ENCODE data around the gene GIPC1. TPM values are rescaled to one million over a fixed set of nuclear protein-coding genes. Genes with fewer than 3 reads are reported as not detected.

GIPC1 gene
- total and polyA plus RNA-seq, 9 of the 15 experiments (the other 6 are each of a cell fraction or from before 2014, with no cell fraction given) = 0.49 to 54.7 (median 24.8) TPM

DNA sequence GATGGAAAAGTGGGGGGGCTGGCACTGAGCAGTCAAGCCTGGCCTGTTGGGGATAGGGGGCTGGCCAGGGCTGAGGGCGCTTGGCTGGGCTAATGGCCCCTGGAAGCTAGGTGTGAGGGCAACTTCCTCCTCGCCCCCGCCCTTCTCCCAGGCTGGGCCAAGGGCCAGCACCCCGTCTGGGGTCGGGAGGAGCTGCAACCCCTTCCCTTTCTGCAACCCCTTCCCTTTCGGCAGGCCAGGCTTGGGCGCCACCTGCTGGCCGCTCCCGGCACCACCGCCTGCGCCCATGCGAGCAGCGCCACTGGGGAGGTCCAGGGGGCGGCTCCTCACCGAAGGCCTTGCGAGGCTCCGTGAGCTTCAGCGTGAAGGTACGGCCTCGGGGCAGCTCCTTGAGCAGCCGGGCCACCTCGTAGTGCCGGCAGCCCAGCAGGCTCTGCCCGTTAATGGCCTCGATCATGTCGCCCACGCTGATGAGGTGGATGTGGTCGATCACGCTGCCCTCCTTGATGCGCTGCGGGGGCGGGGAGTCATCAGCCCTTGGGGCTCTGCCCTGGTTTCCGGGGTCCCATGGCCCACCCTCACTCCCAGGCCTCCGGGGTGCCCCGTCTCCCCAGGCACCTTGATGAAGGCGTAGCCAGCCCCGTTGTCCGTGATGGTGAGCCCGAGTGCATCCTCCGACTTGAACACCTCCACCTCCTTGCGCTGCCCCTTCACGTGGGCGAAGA lies 15.8 kb downstream of the GIPC1 start (continued):
- TF ChIP-seq TAF9B (IDR thresholded peaks at IDR 0.05; ENCODE audit: partially characterized antibody) (no peak), ZNF766 (CRISPR knock-in tag; conservative IDR thresholded peaks at IDR 0.05) (no peak), CEBPZ (IDR thresholded peaks at IDR 0.05; ENCODE audit: borderline replicate concordance, low read depth, low read length) (no peak), E2F3 (CRISPR knock-in tag; IDR thresholded peaks at IDR 0.05) (no peak), GABPB1 (CRISPR knock-in tag; IDR thresholded peaks at IDR 0.05) (0 out of 2 replicates have a peak, but pooled peaks have one; percentile 14), ZNF253 (CRISPR knock-in tag; conservative IDR thresholded peaks at IDR 0.05) (no peak), NR0B1 (IDR thresholded peaks at IDR 0.05; ENCODE audit: partially characterized antibody) (no peak), U2AF2 (optimal IDR thresholded peaks at IDR 0.05; ENCODE audit: low read depth, low read length) (no peak), JUN (IDR thresholded peaks at IDR 0.05; ENCODE audit: borderline replicate concordance, low read depth, low read length) (no peak), JUN (CRISPR knock-in tag; IDR thresholded peaks at IDR 0.05; ENCODE audit: borderline replicate concordance) (no peak), RUNX1 (IDR thresholded peaks at IDR 0.05; ENCODE audit: low read depth) (no peak), HNRNPUL1 (IDR thresholded peaks at IDR 0.05; ENCODE audit: low read length) (no peak), KAT2B (IDR thresholded peaks at IDR 0.05; ENCODE audit: low read depth, low read length) (peak; percentile 66)
- TF ChIP-seq, protein P1, sequence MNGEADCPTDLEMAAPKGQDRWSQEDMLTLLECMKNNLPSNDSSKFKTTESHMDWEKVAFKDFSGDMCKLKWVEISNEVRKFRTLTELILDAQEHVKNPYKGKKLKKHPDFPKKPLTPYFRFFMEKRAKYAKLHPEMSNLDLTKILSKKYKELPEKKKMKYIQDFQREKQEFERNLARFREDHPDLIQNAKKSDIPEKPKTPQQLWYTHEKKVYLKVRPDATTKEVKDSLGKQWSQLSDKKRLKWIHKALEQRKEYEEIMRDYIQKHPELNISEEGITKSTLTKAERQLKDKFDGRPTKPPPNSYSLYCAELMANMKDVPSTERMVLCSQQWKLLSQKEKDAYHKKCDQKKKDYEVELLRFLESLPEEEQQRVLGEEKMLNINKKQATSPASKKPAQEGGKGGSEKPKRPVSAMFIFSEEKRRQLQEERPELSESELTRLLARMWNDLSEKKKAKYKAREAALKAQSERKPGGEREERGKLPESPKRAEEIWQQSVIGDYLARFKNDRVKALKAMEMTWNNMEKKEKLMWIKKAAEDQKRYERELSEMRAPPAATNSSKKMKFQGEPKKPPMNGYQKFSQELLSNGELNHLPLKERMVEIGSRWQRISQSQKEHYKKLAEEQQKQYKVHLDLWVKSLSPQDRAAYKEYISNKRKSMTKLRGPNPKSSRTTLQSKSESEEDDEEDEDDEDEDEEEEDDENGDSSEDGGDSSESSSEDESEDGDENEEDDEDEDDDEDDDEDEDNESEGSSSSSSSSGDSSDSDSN (IDR thresholded peaks at IDR 0.05; ENCODE audit: borderline replicate concordance in 1 of 2, low read depth in 2 of 2, low read length in 2 of 2) = 0 out of 4 replicates have a peak, but pooled peaks of 1 of the 2 experiments have one; percentile 46
- TF ChIP-seq, protein P2, sequence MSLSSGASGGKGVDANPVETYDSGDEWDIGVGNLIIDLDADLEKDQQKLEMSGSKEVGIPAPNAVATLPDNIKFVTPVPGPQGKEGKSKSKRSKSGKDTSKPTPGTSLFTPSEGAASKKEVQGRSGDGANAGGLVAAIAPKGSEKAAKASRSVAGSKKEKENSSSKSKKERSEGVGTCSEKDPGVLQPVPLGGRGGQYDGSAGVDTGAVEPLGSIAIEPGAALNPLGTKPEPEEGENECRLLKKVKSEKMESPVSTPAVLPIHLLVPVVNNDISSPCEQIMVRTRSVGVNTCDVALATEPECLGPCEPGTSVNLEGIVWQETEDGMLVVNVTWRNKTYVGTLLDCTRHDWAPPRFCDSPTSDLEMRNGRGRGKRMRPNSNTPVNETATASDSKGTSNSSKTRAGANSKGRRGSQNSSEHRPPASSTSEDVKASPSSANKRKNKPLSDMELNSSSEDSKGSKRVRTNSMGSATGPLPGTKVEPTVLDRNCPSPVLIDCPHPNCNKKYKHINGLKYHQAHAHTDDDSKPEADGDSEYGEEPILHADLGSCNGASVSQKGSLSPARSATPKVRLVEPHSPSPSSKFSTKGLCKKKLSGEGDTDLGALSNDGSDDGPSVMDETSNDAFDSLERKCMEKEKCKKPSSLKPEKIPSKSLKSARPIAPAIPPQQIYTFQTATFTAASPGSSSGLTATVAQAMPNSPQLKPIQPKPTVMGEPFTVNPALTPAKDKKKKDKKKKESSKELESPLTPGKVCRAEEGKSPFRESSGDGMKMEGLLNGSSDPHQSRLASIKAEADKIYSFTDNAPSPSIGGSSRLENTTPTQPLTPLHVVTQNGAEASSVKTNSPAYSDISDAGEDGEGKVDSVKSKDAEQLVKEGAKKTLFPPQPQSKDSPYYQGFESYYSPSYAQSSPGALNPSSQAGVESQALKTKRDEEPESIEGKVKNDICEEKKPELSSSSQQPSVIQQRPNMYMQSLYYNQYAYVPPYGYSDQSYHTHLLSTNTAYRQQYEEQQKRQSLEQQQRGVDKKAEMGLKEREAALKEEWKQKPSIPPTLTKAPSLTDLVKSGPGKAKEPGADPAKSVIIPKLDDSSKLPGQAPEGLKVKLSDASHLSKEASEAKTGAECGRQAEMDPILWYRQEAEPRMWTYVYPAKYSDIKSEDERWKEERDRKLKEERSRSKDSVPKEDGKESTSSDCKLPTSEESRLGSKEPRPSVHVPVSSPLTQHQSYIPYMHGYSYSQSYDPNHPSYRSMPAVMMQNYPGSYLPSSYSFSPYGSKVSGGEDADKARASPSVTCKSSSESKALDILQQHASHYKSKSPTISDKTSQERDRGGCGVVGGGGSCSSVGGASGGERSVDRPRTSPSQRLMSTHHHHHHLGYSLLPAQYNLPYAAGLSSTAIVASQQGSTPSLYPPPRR (CRISPR knock-in tag; IDR thresholded peaks at IDR 0.05; ENCODE audit: borderline replicate concordance) = no peak

All from K562 (cell line).